Measurements from ENCODE around the gene THOC1.

DNA sequence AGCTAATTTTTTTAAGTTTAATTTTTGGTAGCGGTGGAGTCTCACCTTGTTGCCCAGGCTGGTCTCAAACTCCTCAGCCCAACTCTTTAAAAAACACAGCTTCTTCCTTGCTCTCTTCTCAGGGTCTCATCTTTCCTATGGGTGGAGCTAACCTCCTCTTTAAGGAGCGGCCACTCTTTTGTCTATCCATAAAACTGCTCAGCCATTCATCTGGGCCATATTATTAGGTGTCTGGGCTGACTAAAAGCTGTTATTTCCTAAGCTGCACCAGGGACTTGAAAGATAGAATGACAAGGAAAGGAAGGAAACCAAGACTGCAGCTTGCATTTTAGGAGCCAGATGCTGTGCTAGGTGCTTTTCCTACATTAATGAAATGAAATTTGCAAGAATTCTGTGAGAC, 35.8 kb upstream of the THOC1 start:
- no peak for TF ChIP-seq ZNF274 (IDR thresholded peaks at IDR 0.05; ENCODE audit: low read depth, low read length)
- no peak for TF ChIP-seq SUZ12 (IDR thresholded peaks at IDR 0.05; ENCODE audit: extremely low read depth, insufficient read depth, insufficient read length)
- TF ChIP-seq YY1 (IDR thresholded peaks at IDR 0.05; ENCODE audit: insufficient read depth, insufficient read length) = no peak
